ENCODE results near the gene CACNA2D2. TPM values are rescaled to one million over a fixed set of nuclear protein-coding genes. Genes with fewer than 3 reads are reported as not detected.

CACNA2D2 gene
- total RNA-seq, 1 experiment from 2014 or later, result 0.21 TPM

- no peak for DNase-seq (ENCODE audit: low read depth, low spot score)
These were observed 150.0 kb downstream of the CACNA2D2 start for GRCh38 chr3:50353245-50354004.

DNA sequence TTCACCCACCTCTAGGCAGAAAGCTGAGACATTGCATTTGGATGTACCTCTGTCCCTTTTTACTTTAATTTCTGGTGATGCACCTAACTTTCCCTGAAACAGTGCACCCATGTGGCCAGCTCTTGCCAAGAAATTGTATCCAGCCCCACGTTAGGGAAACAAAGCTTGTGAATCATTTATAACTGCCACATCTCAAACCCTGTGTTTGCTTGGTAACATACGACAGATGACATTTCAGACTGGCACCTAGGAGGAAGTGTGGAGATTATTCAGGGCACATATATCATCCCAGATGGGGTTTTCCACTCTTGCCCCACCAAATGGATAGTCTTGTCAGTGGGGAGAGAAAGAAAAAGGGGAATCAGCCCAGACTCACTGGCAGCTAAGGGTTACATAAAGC lies 150.7 kb downstream of the CACNA2D2 start:
- peak; percentile 52 for DNase-seq (ENCODE audit: low read depth, low spot score)

More at GRCh38 chr3:50353245-50354004, 150.0 kb downstream of the CACNA2D2 start:
- in situ Hi-C loops (cut with HindIII; ENCODE audit: low pct_unique_long_range_greater_than_20kb, low sequenced_read_pairs), result no loop called here

DNA sequence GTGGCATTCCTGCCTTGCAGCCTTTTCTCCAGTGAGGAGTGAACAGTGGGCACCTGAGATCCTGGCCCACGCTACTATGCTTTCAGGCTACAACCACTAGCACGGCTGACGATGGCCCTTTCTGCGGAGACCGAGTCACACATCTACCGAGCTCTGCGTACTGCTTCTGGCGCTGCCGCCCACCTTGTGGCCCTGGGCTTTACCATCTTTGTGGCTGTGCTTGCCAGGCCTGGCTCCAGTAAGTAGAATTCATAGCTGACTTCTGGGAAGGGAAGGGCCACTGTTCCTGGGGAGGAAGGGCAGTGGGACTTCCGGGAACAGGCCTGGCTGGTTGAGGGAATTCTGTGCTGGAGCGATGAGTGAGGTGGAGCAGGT lies 152.1 kb downstream of the CACNA2D2 start:
- in situ Hi-C loops (cut with HindIII; ENCODE audit: low pct_unique_long_range_greater_than_20kb, low sequenced_read_pairs), result no loop called here
- no peak for DNase-seq (ENCODE audit: low read depth, low spot score)

More for the DNA sequence above, 150.7 kb downstream of the CACNA2D2 start:
- in situ Hi-C loops (cut with HindIII; ENCODE audit: low pct_unique_long_range_greater_than_20kb, low sequenced_read_pairs), result no loop called here

GRCh38 chr3:50350527-50351322 lies 152.7 kb downstream of the CACNA2D2 start, which contains the start of the genes CYB561D2 and NPRL2:
CYB561D2 (plus strand) TSS chr3:50350862; CDS start chr3:50351434, 572 bp downstream.
NPRL2 (minus strand) TSS chr3:50350775; CDS start chr3:50350652, 123 bp downstream.
- in situ Hi-C loops (cut with HindIII; ENCODE audit: low pct_unique_long_range_greater_than_20kb, low sequenced_read_pairs), result no loop called here
- peak; percentile 92 for DNase-seq (ENCODE audit: low read depth, low spot score)

DNA sequence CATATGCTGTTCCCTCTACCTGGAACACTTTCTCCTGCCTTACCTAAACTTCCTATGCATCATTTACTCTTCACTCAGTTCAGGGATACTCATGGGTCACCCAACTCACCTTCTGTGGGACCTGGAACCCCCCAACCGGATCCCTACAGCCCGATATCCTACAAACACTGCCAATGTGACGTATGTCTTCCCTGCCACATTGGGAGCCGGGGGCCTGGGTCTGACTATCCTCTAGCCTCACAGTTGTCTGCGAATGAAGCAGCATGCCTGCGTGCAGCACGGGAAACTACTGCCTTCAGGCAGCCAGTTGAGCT lies 153.3 kb downstream of the CACNA2D2 start:
- in situ Hi-C loops (cut with HindIII; ENCODE audit: low pct_unique_long_range_greater_than_20kb, low sequenced_read_pairs), result no loop called here
- DNase-seq (ENCODE audit: low read depth, low spot score), result no peak

DNA sequence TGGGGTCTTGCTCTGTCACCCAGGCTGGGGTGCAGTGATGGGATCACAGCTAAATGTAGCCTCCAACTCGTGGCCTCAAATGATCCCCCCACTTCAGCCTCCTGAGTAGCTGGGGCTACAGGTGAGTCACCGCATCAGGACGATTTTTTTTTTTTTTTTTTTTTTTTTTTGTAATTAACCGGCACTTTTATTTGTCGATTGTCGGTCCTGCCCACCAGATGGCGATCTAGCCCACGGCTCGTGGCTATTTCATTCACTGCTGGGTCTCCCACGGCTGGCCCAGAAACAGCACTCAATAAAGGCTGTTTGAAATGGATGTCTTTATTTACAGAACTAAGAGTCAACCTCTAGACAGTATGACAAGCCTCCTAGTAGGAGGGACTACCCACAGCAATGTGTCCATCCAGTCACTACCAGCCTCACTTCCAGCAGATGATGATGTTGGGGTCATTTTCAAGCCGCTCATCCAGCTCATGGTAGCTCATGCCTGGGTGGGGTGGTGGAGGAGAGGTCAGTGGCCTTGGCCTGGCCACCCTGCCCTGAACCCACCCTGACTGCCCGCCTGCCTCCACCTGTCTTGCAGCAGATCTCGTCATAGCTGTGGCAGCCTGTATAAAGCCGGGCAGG lies 156.1 kb downstream of the CACNA2D2 start:
- peak; percentile 75 for DNase-seq (ENCODE audit: low read depth, low spot score)
- in situ Hi-C loops (cut with HindIII; ENCODE audit: low pct_unique_long_range_greater_than_20kb, low sequenced_read_pairs), result no loop called here

- in situ Hi-C loops (cut with HindIII; ENCODE audit: low pct_unique_long_range_greater_than_20kb, low sequenced_read_pairs), result no loop called here
- peak; percentile 69 for DNase-seq (ENCODE audit: low read depth, low spot score)
These were observed 157.7 kb downstream of the CACNA2D2 start, which contains the start of gene ZMYND10 for GRCh38 chr3:50345586-50346234. ZMYND10 (minus strand) TSS chr3:50345732; CDS start chr3:50345579, 153 bp downstream.

DNA sequence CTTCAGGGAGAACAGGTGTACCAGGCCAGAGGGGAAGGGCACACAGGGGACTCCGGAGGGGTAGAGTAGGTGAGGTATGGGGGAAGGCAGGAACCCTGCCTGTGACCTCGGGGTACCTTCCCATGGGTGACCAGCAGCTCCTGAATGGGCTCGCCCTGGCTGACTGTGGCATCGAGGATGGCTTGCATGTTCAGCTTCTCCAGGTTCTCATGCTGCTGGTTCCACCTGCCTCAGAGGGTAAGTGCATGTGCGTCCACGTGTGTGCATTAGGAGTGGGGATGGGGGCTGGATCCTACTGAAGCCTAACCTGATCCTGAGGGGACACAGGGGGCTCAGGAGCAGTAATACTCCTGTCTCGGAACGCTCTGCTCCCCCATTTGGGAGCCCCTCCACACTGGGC lies 158.4 kb downstream of the CACNA2D2 start:
- DNase-seq (ENCODE audit: low read depth, low spot score), result no peak
- in situ Hi-C loops (cut with HindIII; ENCODE audit: low pct_unique_long_range_greater_than_20kb, low sequenced_read_pairs), result no loop called here

- in situ Hi-C loops (cut with HindIII; ENCODE audit: low pct_unique_long_range_greater_than_20kb, low sequenced_read_pairs), result no loop called here
- no peak for DNase-seq (ENCODE audit: low read depth, low spot score)
These were observed 160.4 kb downstream of the CACNA2D2 start for GRCh38 chr3:50342813-50343633.

GRCh38 chr3:50341996-50342650 lies 161.3 kb downstream of the CACNA2D2 start:
- in situ Hi-C loops (cut with HindIII; ENCODE audit: low pct_unique_long_range_greater_than_20kb, low sequenced_read_pairs), result no loop called here

DNA sequence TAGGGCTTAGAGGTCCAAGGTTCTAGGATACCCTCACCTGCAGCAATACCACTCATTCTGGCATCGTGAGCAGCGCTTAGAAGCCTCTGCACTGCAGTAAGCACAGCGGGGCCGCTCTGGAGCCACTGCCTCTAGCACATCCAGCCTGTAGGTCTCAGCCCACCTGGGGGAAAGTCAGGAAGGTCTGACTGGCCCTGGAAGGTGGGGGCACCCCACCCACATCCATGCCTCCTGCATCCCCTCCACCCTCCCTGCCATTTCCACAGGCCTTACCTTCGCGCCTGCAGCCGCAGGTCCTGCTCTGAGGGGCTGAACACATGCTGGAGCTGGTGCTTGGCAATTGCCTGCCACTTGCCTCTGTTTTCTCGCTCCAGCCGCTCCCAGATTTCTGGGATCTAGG lies 161.9 kb downstream of the CACNA2D2 start:
- no peak for DNase-seq (ENCODE audit: low read depth, low spot score)
- in situ Hi-C loops (cut with HindIII; ENCODE audit: low pct_unique_long_range_greater_than_20kb, low sequenced_read_pairs), result no loop called here

More at GRCh38 chr3:50341996-50342650, 161.3 kb downstream of the CACNA2D2 start:
- DNase-seq (ENCODE audit: low read depth, low spot score), result no peak

DNA sequence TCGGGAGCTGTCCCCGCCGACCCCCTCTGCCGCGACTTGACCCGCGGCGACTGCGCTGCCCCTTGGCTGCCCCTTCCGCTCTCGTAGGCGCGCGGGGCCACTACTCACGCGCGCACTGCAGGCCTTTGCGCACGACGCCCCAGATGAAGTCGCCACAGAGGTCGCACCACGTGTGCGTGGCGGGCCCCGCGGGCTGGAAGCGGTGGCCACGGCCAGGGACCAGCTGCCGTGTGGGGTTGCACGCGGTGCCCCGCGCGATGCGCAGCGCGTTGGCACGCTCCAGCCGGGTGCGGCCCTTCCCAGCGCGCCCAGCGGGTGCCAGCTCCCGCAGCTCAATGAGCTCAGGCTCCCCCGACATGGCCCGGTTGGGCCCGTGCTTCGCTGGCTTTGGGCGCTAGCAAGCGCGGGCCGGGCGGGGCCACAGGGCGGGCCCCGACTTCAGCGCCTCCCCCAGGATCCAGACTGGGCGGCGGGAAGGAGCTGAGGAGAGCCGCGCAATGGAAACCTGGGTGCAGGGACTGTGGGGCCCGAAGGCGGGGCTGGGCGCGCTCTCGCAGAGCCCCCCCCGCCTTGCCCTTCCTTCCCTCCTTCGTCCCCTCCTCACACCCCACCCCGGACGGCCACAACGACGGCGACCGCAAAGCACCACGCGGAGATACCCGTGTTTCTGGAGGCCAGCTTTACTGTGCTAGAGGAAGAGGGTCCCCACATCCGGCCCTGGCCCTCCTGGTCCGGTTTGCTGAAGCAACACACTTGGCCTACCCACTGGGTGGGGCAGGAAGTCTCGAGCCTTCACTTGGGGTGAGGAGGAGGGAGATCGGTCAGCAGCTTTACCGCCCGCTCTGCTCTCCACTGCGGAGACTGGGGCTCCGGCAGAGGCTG lies 162.7 kb downstream of the CACNA2D2 start, which contains the start of gene RASSF1:
RASSF1 (minus strand) TSS at position 389 of the 882 bp plus-strand sequence; CDS start at position 358, 31 bp downstream.
- in situ Hi-C loops (cut with HindIII; ENCODE audit: low pct_unique_long_range_greater_than_20kb, low sequenced_read_pairs), result no loop called here
- DNase-seq (ENCODE audit: low read depth, low spot score), result no peak

DNA sequence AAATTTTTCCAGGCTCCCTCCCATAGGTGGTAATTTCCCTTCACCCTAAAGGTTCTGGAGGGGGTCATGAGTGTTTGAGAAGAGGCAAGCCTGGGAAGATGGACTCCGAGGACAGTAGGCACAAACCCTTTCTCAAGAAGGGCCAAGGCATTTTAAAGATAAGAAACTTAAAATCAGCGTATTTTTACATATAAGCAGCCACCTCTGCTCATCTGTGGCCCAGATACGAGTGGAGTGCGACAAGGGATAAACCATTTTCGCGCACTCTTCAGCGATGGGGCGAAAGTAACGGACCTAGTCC lies 163.3 kb downstream of the CACNA2D2 start:
- in situ Hi-C loops (cut with HindIII; ENCODE audit: low pct_unique_long_range_greater_than_20kb, low sequenced_read_pairs), result no loop called here
- no peak for DNase-seq (ENCODE audit: low read depth, low spot score)

DNA sequence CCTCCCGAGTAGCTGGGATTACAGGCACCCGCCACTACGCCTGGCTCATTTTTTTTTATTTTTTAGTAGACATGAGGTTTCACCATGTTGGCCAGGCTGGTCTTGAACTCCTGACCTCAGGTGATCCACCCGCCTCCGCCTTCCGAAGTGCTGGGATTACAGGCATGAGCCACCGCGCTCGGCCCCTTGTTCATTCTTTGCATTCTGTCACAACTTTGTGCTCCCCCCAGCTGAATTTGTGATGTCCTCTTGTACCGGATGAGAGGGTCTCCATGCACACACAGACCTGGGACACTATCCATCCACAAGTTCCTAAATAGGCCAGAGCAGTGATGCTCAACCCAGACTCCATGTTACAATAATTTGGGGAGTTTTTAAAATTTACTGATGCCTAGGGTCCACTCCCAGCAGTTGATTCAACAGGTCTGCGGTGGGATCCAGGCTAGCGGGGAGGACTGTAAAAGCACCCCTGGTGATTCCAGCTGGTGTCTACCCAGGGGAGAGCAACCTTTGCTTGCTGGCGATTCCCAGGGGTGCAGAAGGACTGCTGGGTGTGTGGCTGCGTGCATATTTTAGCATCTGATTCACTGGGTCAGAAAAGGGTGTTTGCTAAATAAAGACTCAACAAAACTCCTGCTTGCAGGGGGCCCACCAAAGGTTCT lies 163.8 kb downstream of the CACNA2D2 start:
- DNase-seq (ENCODE audit: low read depth, low spot score), result no peak
- in situ Hi-C loops (cut with HindIII; ENCODE audit: low pct_unique_long_range_greater_than_20kb, low sequenced_read_pairs), result no loop called here

DNA sequence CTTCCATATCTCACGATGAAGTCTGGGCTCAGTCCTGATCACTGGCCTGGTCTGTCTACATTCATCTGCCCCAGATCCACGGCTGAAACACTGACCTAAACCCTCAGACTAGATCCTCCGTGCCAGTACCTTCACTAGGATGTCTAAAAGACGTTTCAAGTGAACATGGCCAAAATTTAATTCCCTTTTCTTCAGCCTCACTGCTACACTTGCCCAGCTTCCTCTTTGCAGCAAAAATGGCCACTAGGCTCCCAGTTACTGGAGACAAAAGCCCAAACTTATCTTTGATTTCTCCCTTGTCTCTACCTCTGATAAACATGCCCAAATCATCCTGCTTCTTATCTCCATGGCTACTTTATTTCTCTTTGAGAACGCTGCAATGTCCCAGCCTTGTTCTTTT lies 164.5 kb downstream of the CACNA2D2 start:
- in situ Hi-C loops (cut with HindIII; ENCODE audit: low pct_unique_long_range_greater_than_20kb, low sequenced_read_pairs), result no loop called here

More for the DNA sequence above, 164.5 kb downstream of the CACNA2D2 start:
- no peak for DNase-seq (ENCODE audit: low read depth, low spot score)
